ENCODE measurements around the gene YPEL2. TPM values are rescaled to one million over a fixed set of nuclear protein-coding genes. Genes with fewer than 3 reads are reported as not detected.

YPEL2 gene
- total RNA-seq, 2 donors from 2014 or later = 12.8 to 40.3 TPM

- 33% methylated on average over 1 of the region's 1 CpG for WGBS
- H3K27me3 ChIP-seq (replicated peaks; ENCODE audit: insufficient read depth) = no peaks in the 10 kb centered on the region
- H3K27ac ChIP-seq = no peak overlapping the region
- H3K4me1 ChIP-seq (replicated peaks) = no peaks in the 10 kb centered on the region
- no peak for DNase-seq (ENCODE audit: low spot score)
- TF ChIP-seq POLR2A (IDR thresholded peaks at IDR 0.05) = no peak
- no peak overlapping the region for H3K4me3 ChIP-seq
- H3K36me3 ChIP-seq = no peaks in the 10 kb centered on the region
- intact Hi-C loops (cut with DNase I) = no loop called here
- no peaks in the 10 kb centered on the region for H3K9me3 ChIP-seq
These were observed 39.3 kb upstream of the YPEL2 start for GRCh38 chr17:59292174-59292523.

GRCh38 chr17:59296190-59296589, 35.3 kb upstream of the YPEL2 start:
- no peak overlapping the region for H3K4me3 ChIP-seq
- H3K36me3 ChIP-seq = no peaks in the 10 kb centered on the region
- peak; percentile 28 for DNase-seq (ENCODE audit: low spot score)
- no peak overlapping the region for H3K27ac ChIP-seq
- H3K27me3 ChIP-seq (replicated peaks; ENCODE audit: insufficient read depth) = no peaks in the 10 kb centered on the region
- H3K9me3 ChIP-seq = no peaks in the 10 kb centered on the region
- H3K4me1 ChIP-seq (replicated peaks) = no peaks in the 10 kb centered on the region
- WGBS = 48% methylated on average over 2 of the region's 2 CpGs
- TF ChIP-seq, protein P1, sequence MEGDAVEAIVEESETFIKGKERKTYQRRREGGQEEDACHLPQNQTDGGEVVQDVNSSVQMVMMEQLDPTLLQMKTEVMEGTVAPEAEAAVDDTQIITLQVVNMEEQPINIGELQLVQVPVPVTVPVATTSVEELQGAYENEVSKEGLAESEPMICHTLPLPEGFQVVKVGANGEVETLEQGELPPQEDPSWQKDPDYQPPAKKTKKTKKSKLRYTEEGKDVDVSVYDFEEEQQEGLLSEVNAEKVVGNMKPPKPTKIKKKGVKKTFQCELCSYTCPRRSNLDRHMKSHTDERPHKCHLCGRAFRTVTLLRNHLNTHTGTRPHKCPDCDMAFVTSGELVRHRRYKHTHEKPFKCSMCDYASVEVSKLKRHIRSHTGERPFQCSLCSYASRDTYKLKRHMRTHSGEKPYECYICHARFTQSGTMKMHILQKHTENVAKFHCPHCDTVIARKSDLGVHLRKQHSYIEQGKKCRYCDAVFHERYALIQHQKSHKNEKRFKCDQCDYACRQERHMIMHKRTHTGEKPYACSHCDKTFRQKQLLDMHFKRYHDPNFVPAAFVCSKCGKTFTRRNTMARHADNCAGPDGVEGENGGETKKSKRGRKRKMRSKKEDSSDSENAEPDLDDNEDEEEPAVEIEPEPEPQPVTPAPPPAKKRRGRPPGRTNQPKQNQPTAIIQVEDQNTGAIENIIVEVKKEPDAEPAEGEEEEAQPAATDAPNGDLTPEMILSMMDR (IDR thresholded peaks at IDR 0.05) = no peak
- peak; percentile 41 for TF ChIP-seq POLR2AphosphoS5 (IDR thresholded peaks at IDR 0.05)
- intact Hi-C loops (cut with DNase I) = no loop called here

- 81% methylated on average over 2 of the region's 2 CpGs for WGBS
- intact Hi-C loops (cut with DNase I) = no loop called here
- no peak for DNase-seq (ENCODE audit: low spot score)
- no peaks in the 10 kb centered on the region for H3K4me1 ChIP-seq (replicated peaks)
- TF ChIP-seq POLR2AphosphoS5 (IDR thresholded peaks at IDR 0.05) (no peak), POLR2A (IDR thresholded peaks at IDR 0.05) (no peak)
- TF ChIP-seq, protein P1 (IDR thresholded peaks at IDR 0.05) = no peak
- H3K27me3 ChIP-seq (replicated peaks; ENCODE audit: insufficient read depth) = no peaks in the 10 kb centered on the region
- H3K4me3 ChIP-seq = no peak overlapping the region
- no peaks in the 10 kb centered on the region for H3K36me3 ChIP-seq
- H3K9me3 ChIP-seq = no peaks in the 10 kb centered on the region
- no peak overlapping the region for H3K27ac ChIP-seq
These were observed 32.9 kb upstream of the YPEL2 start for GRCh38 chr17:59298521-59298920.

DNA sequence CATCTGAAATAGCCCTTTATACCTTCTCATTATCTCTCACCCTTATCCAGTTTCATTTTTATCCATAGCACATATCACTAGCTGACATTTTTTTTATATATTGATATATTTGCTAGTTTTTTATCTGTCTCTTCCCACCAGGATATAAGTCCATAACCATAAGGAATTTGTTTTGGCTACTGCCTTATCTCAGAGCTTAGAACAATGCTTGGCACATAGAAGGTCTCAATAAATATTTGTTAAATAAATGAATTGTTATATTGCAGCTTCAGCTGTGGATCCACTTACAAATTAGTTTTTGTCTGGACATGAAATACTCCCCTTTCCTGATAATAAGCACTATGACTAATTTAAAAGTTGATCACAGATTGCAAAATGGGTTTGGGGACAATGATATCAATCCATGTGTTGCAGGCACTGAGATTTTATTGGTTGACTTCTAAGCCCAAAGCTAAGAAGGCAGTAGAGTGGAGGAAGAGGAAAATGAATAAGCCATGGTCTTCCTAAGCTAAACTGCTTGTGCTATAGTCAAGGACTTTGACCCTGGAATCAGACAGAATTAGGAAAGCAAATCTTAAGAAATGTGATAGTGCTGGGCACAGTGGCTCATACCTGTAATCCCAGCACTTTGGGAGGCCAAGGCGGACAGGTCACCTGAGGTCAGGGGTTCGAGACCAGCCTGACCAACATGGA, 31.9 kb upstream of the YPEL2 start:
- Histone ChIP-seq H3K27ac (no peak overlapping the region), H3K27me3 (replicated peaks; ENCODE audit: insufficient read depth) (no peaks in the 10 kb centered on the region), H3K4me3 (no peak overlapping the region), H3K9me3 (no peaks in the 10 kb centered on the region), H3K4me1 (replicated peaks) (no peaks in the 10 kb centered on the region), H3K36me3 (no peaks in the 10 kb centered on the region)
- intact Hi-C loops (cut with DNase I) = no loop called here
- no peak for DNase-seq (ENCODE audit: low spot score)
- no peak for TF ChIP-seq POLR2A (IDR thresholded peaks at IDR 0.05)
- TF ChIP-seq, protein P1 (IDR thresholded peaks at IDR 0.05) = no peak
- no peak for TF ChIP-seq POLR2AphosphoS5 (IDR thresholded peaks at IDR 0.05)
- 89% methylated on average over 2 of the region's 2 CpGs for WGBS

GRCh38 chr17:59300941-59301340, 30.5 kb upstream of the YPEL2 start:
- intact Hi-C loops (cut with DNase I) = no loop called here
- Histone ChIP-seq H3K27ac (no peak overlapping the region), H3K9me3 (no peaks in the 10 kb centered on the region), H3K4me3 (no peak overlapping the region), H3K4me1 (replicated peaks) (no peaks in the 10 kb centered on the region), H3K36me3 (no peaks in the 10 kb centered on the region), H3K27me3 (replicated peaks; ENCODE audit: insufficient read depth) (no peaks in the 10 kb centered on the region)
- WGBS = 83% methylated on average over 5 of the region's 5 CpGs
- DNase-seq (ENCODE audit: low spot score) = no peak
- TF ChIP-seq POLR2AphosphoS5 (IDR thresholded peaks at IDR 0.05) (no peak), POLR2A (IDR thresholded peaks at IDR 0.05) (no peak)
- TF ChIP-seq, protein P1 (IDR thresholded peaks at IDR 0.05) = no peak

Data from prostate gland (tissue), 2 donors.